DMS114 treated with DMSO at 0.1 percent for 48 hours (cell line): ENCODE results near the gene IGSF21.

Experiments
- DNase-seq: peaks from one replicate; lab custom pipeline; 2025; ENCODE audit not compliant: unreplicated experiment; lab: John Stamatoyannopoulos, UW

IGSF21 gene

GRCh38 chr1:18396247-18396980 lies 288.8 kb downstream of the IGSF21 start:
- no peak for DNase-seq

DNA sequence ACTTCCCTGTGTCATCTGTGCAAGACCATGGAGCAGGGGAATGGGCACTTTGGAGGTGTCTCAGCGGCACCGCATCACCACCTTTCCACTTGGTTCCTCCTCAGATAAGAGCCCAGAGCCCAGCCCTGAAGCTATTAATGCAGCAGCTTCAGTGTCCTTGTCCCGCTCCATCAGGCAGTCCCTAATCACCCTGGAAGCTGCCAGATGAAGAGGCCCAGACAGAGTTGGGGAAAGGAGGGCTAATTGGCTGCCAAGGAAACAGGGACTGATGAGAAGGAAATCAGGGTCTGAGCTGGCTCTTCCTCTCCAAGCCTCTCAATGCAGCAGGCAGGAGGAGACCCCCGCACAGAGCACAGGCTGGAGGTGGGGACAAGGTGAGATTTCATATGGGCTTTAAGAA lies 290.0 kb downstream of the IGSF21 start:
- no peak for DNase-seq

DNA sequence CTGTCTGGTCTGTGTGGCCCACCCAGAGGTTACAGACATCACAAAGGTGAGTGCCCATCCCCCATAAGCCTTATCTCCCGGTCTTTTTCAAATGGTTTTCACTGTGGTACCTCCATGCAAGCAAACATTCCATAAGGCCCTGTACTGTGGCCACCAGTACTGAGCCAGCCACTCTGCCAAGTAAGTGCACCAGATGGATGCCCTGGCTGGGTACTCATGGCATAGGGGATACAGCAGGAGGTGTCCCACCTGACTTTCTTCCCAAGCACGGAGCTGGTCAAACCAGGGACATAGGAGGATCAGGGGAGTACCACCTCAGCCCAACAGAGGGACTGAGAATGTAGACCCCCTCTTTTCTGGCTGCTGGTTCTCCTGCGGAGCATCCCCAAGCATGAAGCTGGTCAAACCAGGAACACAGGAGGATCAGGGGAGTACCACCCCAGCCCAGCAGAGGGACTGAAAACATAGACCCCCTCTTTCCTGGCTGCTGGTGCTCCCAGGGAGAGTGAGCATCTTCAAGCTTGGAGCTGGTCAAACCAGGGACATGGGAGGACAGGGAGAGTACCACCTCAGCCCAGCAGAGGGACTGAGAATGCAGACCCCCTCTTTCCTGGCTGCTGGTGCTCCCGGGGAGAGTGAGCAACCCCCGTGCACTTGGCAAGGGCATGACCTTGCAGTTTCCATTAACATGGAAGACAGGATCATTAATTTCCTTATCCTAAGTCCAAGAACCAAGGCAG lies 291.4 kb downstream of the IGSF21 start:
- no peak for DNase-seq

- no peak for DNase-seq
Measured at GRCh38 chr1:18400347-18401102, 292.9 kb downstream of the IGSF21 start.

GRCh38 chr1:18401921-18402320 lies 294.3 kb downstream of the IGSF21 start:
- no peak for DNase-seq

GRCh38 chr1:18404460-18404859 lies 296.9 kb downstream of the IGSF21 start:
- no peak for DNase-seq

GRCh38 chr1:18407166-18408045 lies 299.8 kb downstream of the IGSF21 start:
- no peak for DNase-seq

- no peak for DNase-seq
Measured at GRCh38 chr1:18408656-18409370, 301.2 kb downstream of the IGSF21 start.

DNA sequence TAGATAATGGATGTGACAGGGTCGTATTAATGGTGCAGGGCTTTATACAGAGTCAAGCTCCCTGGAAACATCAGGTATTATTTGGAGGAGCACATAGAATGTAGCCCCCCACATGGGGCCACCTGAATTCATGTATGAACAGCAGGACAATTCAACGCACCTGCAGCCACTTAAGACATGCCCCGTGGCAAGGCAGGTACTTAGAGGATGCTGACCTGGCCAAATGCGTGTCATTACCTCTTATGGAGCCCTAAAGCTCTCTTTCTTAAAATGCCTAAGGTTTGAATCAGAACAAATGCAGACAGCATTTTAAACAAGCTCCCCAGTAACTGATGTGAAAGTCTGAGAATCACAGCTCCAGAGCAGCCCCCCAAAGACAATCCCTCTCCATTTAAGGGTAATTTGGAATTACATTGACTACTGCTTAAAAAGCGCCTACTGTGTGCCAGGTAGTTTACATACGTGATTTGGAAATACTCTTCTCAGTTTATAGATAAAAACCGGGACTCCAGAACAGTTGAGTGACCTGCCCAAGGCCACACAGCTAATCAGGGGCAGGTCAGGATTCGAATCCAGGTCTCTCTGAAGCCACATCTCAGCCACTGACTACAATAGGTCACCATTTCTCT lies 302.1 kb downstream of the IGSF21 start:
- DNase-seq, result no peak

- no peak for DNase-seq
Measured at GRCh38 chr1:18410407-18410806, 302.8 kb downstream of the IGSF21 start.

GRCh38 chr1:18411321-18411720 lies 303.7 kb downstream of the IGSF21 start:
- DNase-seq, result no peak

DNA sequence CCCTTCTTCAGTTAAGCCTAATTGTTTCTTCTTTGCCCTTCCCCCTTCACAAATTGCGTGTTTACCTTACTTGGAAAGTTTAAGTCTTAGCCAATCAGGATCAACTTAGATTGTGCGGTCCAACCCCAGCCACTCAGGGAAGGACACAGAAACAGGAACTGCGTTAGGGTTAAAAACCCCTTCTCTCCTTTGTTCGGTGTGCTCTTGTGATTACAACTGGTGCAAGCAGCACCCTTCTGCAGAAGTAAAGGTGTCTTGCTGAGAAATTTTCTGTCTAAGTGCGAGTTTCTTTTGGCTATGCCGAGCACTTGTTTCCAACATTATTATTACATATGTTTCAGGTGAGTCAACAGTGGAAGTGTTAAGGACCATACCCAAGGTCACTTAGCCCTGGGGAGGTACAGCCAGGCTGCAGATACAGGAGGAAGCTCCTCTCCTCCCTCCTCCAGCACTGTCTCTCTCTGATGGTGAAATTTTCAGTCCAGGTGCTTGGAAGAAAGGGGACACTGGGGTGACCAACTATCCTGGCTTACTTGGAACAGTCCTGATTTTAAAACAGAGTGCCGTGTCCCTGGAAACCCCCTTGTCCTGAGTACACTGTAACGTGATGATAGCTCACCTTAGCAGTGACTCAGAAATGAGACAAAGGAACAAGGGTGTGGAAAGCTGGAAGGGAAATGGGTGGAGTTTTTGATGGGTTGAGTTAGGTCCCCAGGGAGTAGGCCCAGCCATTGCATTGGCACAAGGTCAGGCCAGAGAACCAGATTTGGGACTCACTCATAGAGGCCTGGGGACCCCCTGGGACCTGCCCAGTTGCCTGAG lies 304.4 kb downstream of the IGSF21 start:
- DNase-seq, result no peak

GRCh38 chr1:18412882-18413353 lies 305.3 kb downstream of the IGSF21 start:
- DNase-seq, result no peak

DNA sequence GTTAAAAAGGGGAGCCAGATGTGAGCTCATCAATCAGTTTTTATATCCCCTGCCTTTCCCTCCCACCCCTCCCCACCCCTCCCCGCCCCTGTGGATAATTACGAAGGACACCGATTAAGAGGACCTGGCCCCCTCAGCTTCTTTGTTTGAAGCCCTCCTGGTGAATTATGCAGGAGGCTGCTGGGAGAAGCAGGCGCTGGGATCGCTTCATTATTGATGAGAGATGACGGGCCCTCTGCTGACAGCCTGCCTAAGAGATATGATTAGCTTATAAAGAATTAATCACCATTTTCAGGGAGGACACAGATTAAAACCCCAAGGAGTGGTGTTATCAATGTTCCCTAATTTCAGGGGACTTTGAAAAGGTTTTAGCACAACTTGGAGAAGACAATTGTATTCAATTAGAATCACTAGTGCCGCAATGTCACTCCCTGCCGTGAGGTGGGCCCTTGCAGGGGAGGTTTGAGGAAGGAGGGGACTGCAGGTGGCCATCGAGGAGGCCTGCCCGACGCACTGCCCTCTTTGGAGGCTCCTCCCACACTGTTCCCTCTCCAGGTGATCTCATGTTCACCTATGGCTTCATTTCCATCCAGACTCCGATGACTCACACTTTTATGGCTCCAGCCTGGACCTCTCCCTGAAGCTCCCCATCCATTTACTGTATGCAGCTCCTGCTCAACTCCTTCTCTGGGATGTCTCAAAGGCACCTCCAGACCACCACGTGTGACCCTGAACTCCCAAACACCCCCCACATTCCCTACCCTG lies 306.1 kb downstream of the IGSF21 start:
- no peak for DNase-seq

DNA sequence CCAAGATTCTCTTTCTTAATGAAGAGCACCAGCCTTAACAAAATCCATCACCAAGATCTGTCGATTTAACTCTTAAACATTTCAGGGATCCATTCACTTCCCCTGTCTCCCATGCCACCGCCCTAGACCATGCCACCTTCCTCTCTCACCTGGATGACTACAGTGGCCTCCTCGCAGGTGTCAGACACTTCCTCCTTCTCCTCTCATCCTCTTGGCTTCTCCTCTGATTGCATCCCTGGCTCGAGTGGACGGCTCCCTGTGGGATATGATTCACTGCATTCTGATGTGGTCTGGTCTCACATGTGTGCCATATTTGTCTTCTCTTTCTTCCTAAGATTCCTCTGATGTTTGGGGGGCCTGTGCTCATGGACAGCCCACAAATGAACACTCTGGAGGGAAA lies 306.7 kb downstream of the IGSF21 start:
- DNase-seq, result no peak

- DNase-seq, result no peak
Measured at GRCh38 chr1:18414872-18415447, 307.4 kb downstream of the IGSF21 start.

DNA sequence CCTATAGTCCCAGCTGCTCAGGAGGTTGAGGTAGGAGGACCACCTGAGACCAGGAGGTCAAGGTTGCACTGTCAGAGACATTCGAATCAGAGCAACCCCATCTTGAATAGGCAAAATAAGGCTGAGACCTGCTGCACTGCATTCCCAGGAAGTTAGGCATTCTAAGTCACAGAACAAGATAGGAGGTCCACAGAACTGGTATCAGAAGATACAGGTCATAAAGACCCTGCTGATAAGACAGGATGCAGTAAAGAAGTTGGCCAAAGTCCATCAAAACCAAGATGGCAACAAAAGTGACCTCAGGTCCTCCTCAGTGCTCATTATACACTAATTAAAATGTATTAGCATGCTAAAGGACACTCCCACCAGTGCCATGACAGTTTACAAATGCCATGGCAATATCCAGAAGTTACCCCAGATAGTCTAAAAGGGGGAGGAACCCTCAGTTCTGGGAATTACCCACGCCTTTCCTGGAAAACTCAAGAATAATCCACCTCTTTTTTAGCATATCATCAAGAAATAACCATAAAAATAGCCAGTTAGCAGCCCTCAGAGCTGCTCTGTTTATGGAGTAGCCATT lies 307.9 kb downstream of the IGSF21 start:
- no peak for DNase-seq
